GM19467 (cell line): ENCODE measurements around the gene CSAG3.
"Not testable (repeated sequence)": the region's sequence is repeated elsewhere in the genome, so short reads cannot be mapped to it uniquely, and the experiment has no call there.

Experiments used
- ATAC-seq: cut with Tn5 transposase; IDR thresholded peaks from one replicate; pipeline ENCODE4 v1.9.1; 2021; ENCODE audit warnings: mild to moderate bottlenecking, moderate library complexity; ENCODE audit not compliant: unreplicated experiment

Gene CSAG3

DNA sequence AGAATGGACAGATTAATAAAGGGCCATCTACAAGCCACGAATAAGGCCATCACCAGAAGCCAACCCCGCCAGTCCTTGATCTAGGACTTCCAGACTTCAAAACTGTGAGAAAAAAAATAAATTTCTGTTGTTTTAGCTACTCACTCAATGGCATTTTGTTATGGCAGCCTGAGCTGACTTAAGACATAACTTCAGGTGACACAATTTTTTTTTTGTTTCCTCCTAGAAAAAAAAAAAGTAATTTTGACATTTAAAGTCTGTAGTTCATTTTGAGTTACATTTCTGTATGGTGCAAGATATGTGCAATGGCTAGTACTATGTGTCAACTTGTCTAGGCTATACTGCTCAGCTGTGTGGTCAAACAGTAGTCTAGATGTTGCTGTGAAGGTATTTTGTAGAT, at the start of gene CSAG3:
CSAG3 (plus strand) TSS at position 301 of the 400 bp plus-strand sequence.
- ATAC-seq: not testable (repeated sequence)

DNA sequence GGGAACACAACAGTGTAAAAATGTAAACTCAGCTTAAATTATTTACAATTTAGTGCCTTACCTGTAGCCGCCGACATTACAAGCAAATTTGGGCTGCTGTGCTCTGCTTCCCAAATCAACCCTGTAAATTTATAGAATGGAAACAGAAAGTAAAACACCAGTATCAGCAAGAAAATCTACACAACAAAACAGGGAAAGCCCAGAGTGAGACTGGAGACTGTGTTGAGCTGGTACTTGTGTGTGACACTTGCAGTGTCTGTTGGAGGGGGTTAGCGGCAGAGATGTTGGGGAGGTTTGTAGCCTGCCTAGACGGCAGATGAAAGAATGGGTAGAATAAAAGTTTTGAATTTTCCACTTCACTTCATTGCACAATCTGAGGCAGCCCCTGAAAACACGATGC, 45.8 kb upstream of the CSAG3 start:
- not testable (repeated sequence) for ATAC-seq

DNA sequence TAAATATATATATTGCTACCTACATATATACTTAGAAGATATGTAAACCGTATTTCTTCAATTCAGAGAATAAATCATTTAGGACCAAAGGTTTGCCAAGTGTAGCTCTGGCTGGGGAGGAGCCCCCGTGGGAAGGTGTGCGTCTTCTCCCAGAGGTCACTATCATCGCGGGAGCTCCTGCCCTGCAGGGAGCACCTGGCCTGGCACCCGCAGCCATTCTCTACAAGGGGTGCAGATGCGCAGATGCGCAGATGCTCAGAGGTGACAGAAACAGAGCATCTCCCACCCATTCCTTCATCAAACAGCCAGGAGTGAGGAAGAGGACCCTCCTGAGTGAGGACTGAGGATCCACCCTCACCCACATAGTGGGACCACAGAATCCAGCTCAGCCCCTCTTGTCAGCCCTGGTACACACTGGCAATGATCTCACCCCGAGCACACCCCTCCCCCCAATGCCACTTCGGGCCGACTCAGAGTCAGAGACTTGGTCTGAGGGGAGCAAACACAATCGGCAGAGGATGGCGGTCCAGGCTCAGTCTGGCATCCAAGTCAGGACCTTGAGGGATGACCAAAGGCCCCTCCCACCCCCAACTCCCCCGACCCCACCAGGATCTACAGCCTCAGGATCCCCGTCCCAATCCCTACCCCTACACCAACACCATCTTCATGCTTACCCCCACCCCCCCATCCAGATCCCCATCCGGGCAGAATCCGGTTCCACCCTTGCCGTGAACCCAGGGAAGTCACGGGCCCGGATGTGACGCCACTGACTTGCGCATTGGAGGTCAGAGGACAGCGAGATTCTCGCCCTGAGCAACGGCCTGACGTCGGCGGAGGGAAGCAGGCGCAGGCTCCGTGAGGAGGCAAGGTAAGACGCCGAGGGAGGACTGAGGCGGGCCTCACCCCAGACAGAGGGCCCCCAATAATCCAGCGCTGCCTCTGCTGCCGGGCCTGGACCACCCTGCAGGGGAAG, 44.9 kb upstream of the CSAG3 start, which contains the start of gene MAGEA2B:
MAGEA2B (plus strand) TSS at position 814 of the 973 bp plus-strand sequence. CDS start 2,479 bp downstream, outside the sequence.
- ATAC-seq: not testable (repeated sequence)

DNA sequence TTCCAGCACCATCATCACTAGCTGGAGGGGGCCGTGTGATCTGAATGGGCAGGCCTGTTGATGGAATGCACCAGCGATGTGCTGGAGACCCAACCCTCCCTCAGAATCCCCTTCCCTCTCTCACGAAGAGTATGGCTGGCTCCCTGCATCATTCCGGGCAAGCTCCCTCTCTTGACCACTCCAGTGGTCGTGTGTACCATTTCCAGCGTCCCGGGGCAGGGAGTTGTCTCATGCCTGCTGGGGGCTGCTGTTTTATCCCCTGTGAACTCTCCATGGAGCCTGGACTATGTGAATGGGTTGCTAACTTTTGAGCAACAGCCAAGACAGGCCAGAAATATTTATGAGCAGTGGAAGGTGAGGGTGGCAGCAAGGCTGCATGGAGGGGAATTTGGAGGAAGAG, 33.6 kb upstream of the CSAG3 start:
- no peak for ATAC-seq

DNA sequence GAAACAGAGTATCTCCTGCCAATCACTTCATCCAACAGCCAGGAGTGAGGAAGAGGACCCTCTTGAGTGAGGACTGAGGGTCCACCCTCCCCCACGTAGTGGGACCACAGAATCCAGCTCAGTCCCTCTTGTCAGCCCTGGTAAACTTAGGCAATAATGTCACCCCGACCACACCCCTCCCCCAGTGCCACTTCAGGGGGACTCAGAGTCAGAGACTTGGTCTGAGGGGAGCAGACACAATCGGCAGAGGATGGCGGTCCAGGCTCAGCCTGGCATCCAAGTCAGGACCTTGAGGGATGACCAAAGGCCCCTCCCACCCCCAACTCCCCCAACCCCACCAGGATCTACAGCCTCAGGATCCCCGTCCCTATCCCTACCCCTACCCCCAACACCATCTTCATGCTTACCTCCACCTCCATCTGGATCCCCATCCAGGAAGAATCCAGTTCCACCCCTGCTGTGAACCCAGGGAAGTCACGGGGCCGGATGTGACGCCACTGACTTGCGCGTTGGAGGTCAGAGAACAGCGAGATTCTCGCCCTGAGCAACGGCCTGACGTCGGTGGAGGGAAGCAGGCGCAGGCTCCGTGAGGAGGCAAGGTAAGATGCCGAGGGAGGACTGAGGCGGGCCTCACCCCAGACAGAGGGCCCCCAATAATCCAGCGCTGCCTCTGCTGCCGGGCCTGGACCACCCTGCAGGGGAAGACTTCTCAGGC, 25.6 kb upstream of the CSAG3 start, which contains the start of the genes CSAG1 and MAGEA12:
CSAG1 (minus strand) TSS at position 461 of the 715 bp plus-strand sequence. CDS start 1,261 bp downstream, outside the sequence.
MAGEA12 (plus strand) TSS at position 497 of the 715 bp plus-strand sequence. CDS start 2,405 bp downstream, outside the sequence.
- ATAC-seq: no peak

DNA sequence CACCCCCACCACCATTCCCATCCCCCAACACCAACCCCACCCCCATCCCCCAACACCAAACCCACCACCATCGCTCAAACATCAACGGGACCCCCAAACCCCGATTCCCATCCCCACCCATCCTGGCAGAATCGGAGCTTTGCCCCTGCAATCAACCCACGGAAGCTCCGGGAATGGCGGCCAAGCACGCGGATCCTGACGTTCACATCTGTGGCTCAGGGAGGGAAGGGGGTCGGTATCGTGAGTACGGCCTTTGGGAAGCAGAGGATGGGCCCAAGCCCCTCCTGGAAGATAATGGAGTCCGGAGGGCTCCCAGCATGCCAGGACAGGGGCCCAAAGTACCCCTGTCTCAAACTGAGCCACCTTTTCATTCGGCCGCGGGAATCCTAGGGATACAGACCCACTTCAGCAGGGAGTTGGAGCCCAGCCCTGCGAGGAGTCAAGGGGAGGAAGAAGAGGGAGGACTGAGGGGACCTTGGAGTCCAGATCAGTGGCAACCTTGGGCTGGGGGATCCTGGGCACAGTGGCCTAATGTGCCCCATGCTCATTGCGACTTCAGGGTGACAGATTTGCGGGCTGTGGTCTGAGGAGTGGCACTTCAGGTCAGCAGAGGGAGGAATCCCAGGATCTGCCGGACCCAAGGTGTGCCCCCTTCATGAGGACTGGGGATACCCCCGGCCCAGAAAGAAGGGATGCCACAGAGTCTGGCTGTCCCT, 24.7 kb upstream of the CSAG3 start:
- not testable (repeated sequence) for ATAC-seq

DNA sequence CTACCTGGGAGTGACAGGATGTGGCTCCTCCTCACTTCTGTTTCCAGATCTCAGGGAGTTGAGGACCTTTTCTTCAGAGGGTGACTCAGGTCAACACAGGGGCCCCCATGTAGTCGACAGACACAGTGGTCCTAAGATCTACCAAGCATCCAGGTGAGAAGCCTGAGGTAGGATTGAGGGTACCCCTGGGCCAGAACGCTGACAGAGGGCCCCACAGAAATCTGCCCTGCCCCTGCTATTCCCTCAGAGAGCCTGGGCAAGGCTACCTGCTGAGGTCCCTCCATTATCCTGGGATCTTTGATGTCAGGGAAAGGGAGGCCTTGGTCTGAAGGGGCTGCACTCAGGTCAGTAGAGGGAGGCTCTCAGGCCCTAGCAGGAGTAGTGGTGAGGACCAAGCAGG, 23.9 kb upstream of the CSAG3 start:
- ATAC-seq: no peak

DNA sequence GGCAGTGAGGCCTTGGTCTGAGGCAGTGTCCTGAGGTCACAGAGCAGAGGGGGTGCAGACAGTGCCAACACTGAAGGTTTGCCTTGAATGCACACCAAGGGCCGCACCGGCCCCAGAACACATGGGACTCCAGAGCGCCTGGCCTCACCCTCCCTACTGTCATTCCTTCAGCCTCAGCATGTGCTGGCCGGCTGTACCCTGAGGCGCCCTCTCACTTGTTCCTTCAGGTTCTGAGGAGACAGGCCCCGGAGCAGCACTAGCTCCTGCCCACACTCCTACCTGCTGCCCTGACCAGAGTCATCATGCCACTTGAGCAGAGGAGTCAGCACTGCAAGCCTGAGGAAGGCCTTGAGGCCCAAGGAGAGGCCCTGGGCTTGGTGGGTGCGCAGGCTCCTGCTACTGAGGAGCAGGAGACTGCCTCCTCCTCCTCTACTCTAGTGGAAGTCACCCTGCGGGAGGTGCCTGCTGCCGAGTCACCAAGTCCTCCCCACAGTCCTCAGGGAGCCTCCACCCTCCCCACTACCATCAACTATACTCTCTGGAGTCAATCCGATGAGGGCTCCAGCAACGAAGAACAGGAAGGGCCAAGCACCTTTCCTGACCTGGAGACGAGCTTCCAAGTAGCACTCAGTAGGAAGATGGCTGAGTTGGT, 23.0 kb upstream of the CSAG3 start:
- no peak for ATAC-seq

DNA sequence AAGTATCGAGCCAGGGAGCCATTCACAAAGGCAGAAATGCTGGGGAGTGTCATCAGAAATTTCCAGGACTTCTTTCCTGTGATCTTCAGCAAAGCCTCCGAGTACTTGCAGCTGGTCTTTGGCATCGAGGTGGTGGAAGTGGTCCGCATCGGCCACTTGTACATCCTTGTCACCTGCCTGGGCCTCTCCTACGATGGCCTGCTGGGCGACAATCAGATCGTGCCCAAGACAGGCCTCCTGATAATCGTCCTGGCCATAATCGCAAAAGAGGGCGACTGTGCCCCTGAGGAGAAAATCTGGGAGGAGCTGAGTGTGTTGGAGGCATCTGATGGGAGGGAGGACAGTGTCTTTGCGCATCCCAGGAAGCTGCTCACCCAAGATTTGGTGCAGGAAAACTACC, 22.5 kb upstream of the CSAG3 start:
- not testable (repeated sequence) for ATAC-seq

DNA sequence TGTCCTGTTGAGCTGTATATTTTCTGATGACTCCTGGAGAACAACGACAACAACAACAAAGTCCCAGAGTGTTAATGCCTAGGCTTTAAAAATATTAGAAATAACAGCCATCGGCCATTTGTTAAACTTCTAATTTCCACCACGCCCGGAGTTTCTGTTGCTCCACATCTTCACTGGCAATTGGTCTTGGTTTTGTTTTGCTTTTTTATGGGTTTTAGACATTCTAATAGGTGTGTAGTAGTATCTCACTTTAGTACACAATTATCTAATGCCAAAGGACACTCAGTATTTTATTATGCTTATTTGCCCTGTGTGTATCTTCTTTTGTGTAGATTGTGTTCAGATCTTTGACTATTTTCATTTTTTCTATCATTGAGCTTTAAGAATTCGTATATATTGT, 20.5 kb upstream of the CSAG3 start:
- ATAC-seq: no peak

DNA sequence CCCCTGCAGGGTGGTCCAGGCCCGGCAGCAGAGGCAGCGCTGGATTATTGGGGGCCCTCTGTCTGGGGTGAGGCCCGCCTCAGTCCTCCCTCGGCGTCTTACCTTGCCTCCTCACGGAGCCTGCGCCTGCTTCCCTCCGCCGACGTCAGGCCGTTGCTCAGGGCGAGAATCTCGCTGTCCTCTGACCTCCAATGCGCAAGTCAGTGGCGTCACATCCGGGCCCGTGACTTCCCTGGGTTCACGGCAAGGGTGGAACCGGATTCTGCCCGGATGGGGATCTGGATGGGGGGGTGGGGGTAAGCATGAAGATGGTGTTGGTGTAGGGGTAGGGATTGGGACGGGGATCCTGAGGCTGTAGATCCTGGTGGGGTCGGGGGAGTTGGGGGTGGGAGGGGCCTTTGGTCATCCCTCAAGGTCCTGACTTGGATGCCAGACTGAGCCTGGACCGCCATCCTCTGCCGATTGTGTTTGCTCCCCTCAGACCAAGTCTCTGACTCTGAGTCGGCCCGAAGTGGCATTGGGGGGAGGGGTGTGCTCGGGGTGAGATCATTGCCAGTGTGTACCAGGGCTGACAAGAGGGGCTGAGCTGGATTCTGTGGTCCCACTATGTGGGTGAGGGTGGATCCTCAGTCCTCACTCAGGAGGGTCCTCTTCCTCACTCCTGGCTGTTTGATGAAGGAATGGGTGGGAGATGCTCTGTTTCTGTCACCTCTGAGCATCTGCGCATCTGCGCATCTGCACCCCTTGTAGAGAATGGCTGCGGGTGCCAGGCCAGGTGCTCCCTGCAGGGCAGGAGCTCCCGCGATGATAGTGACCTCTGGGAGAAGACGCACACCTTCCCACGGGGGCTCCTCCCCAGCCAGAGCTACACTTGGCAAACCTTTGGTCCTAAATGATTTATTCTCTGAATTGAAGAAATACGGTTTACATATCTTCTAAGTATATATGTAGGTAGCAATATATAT, 5.0 kb upstream of the CSAG3 start, which contains the start of gene MAGEA2:
MAGEA2 (minus strand) TSS at position 157 of the 965 bp plus-strand sequence. CDS start 2,479 bp downstream, outside the sequence.
- ATAC-seq: not testable (repeated sequence)

DNA sequence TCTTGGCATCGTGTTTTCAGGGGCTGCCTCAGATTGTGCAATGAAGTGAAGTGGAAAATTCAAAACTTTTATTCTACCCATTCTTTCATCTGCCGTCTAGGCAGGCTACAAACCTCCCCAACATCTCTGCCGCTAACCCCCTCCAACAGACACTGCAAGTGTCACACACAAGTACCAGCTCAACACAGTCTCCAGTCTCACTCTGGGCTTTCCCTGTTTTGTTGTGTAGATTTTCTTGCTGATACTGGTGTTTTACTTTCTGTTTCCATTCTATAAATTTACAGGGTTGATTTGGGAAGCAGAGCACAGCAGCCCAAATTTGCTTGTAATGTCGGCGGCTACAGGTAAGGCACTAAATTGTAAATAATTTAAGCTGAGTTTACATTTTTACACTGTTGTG, 4.1 kb upstream of the CSAG3 start:
- not testable (repeated sequence) for ATAC-seq

DNA sequence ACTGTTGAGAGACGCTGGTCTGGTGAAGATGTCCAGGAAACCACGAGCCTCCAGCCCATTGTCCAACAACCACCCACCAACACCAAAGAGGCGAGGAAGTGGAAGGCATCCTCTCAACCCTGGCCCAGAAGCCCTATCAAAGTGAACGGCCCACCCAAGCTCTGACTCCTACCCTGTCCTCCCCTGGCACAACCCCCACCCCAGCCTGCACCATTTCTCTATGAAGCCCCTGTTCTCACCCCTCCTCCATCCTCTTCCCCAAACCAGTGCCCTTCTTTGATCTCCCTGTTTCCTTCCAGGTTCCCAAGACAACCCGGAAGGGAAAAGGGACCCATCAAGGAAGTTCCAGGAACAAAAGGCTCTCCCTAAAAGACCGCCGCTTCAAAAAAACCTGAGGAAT, 526 bp downstream of the CSAG3 start:
- not testable (repeated sequence) for ATAC-seq

DNA sequence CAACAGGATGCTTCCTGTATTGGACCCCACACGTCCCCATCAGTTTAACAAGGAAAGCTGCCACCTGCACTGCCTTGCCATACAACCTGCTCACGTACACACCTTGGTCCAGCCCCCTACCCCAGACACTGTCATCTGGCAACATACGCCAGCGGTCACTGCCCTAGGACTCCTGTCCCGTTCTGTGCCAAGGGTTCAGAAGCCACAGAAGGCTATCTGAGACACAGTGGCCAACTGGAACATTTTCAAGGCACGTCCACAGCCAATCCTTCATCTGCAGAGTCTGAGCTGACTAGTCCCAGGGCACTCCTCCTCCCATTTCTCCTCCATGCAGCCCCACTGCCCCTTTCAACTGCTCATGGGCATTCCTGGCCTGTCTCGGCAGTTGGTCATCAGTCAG, 2.6 kb downstream of the CSAG3 start:
- ATAC-seq: not testable (repeated sequence)

DNA sequence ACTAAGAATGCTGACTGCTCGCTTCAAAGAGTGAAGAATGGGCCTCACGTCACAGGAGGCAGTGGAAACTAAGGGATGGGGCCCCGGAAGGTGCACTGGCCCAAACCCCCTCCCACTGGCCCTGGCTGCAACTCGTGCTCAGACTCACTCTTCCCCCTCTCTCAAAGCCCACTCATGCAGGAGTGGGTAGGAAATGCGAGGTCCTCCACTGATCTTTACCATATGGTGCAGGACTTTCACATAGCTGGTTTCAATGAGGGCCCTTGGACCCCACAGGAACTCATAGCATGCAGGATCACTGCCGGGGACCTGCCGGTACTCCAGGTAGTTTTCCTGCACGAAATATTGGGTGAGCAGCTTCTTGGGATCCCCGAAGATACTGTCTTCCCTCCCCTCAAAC, 7.5 kb downstream of the CSAG3 start:
- not testable (repeated sequence) for ATAC-seq

DNA sequence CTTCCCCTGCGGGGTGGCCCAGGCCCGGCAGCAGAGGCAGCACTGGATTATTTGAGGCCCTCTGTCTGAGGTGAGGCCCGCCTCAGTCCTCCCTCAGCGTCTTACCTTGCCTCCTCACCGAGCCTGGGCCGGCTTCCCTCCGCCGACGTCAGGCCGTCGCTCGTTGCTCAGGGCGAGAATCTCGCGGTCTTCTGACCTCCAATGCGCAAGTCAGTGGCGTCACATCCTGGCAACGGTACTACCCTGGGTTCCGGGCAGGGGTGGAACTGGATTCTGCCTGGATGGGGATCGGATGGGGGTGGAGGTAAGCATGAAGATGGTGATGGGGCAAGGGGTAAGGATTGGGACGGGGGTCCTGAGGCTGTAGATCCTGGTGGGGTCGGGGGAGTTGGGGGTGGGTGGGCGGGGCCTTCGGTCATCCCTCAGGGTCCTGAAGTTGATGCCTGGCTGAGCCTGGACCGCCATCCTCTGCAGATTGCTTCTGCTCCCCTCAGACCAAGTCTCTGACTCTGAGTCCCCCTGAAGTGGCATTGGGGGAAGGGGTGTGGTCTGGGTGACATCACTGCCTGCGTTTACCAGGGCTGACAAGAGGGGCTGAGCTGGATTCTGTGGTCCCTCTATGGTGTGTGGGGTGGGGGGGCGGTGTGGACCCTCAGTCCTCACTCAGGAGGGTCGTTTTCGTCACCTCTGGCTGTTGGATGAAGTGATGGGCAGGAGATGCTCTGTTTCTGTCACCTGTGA, 10.7 kb downstream of the CSAG3 start, which contains the start of gene MAGEA6:
MAGEA6 (minus strand) TSS at position 141 of the 741 bp plus-strand sequence. CDS start 2,039 bp downstream, outside the sequence.
- ATAC-seq: not testable (repeated sequence)

DNA sequence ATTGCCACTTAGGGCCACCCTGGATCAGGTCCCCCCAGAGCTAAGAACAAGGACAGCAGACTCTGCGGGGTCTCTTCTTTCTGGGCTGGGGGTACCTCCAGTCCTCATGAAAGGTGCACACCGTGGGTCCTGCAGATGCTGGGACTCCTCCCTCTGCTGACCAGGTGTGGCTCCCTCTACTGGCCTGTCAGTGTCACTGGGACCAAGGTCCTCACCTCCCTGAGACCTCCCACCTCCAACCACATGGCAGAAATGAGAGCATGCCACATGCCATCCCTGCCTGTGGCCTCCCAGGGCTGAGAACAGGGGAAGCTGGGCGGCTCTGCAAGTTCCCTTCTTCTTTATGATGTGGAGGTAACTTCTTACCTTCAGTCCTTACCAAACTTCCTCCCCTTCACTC, 28.0 kb downstream of the CSAG3 start:
- not testable (repeated sequence) for ATAC-seq

DNA sequence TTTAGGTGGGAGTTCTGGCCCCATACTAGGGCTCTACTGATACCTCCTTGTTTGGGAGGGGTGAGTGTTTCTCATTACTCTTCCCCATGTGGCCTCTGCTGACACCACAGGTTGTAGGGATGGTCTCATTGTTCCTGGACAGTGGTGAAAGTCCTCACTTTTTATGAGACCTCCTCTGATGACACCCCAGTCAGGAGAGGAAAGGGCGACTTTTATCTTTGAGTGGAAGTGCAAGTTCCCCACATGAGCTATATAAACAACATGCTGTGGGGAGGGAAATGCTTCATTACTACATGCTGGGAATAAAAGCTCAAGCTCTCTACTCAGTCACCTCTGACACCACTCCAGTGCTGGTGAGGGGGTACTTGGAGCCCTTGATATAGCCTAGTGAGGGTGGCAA, 39.9 kb downstream of the CSAG3 start:
- no peak for ATAC-seq
